CD14-positive monocyte (primary cell): ENCODE data around the gene USP48. TPM values are rescaled to one million over a fixed set of nuclear protein-coding genes. Genes with fewer than 3 reads are reported as not detected.

Experiments
- DNase-seq, 3 donors: peaks; one replicate each; pipeline ENCODE4 v3.0.0-alpha.2; 2011 to 2022
- H2AFZ ChIP-seq: 2 replicates; pipeline ENCODE4 v1.6.0; 2012; ENCODE audit warnings: mild to moderate bottlenecking, low read depth, low read length, inconsistent platforms; ENCODE audit not compliant: insufficient read depth, poor library complexity, severe bottlenecking
- H3K27ac ChIP-seq, 2 donors: 1 replicate in 1 of 2; 2 replicates in 1 of 2; pipeline ENCODE4 v1.5.1; 2012 to 2013; ENCODE audit warnings: low read length in 2 of 2, control low read depth in 1 of 2, inconsistent platforms in 1 of 2, low read depth in 1 of 2, mild to moderate bottlenecking in 1 of 2
- H3K27me3 ChIP-seq, 2 donors: one replicate each; pipeline versions ENCODE4 v1.6.0 to v1.6.1; 2011 to 2013; ENCODE audit warnings: low read length in 2 of 2; ENCODE audit not compliant: control insufficient read depth in 2 of 2, insufficient read depth in 2 of 2
- H3K36me3 ChIP-seq, 2 donors: replicated peaks in 1 of 2; 1 replicate in 1 of 2; 2 replicates in 1 of 2; pipeline versions ENCODE4 v1.5.1 to v1.6.1; 2012 to 2013; ENCODE audit warnings: low read length in 2 of 2, control low read depth in 1 of 2, inconsistent platforms in 1 of 2, mild to moderate bottlenecking in 1 of 2; ENCODE audit not compliant: insufficient read depth in 2 of 2, control insufficient read depth in 1 of 2
- H3K4me1 ChIP-seq, 2 donors: 1 replicate in 1 of 2; 2 replicates in 1 of 2; pipeline versions ENCODE4 v1.5.1 to v1.6.1; 2012 to 2013; ENCODE audit warnings: low read length in 2 of 2, control low read depth in 1 of 2, inconsistent platforms in 1 of 2, mild to moderate bottlenecking in 1 of 2, moderate library complexity in 1 of 2; ENCODE audit not compliant: insufficient read depth in 2 of 2, control insufficient read depth in 1 of 2
- H3K4me2 ChIP-seq: replicated peaks from 2 replicates; pipeline ENCODE3; 2012; ENCODE audit warnings: low read length, moderate library complexity, mild to moderate bottlenecking; ENCODE audit not compliant: poor library complexity, severe bottlenecking; ENCODE audit errors: extremely low read depth
- H3K4me3 ChIP-seq, 3 experiments: fragments of 200-600 bp in 1 of 3; sonication (generic) in 1 of 3; replicated peaks in 1 of 3; 1 replicate in 2 of 3; 2 replicates in 1 of 3; pipeline ENCODE4 v1.5.1; 2011 to 2013; ENCODE audit warnings: low read length in 3 of 3, mild to moderate bottlenecking in 3 of 3, control low read depth in 2 of 3, low read depth in 2 of 3, inconsistent platforms in 1 of 3, moderate library complexity in 1 of 3
- H3K79me2 ChIP-seq: 2 replicates; pipeline ENCODE4 v1.6.0; 2012; ENCODE audit warnings: mild to moderate bottlenecking, control low read depth, inconsistent platforms, low read length, moderate library complexity; ENCODE audit not compliant: insufficient read depth
- H3K9ac ChIP-seq: 2 replicates; pipeline ENCODE4 v1.6.0; 2017; ENCODE audit warnings: low read length, mild to moderate bottlenecking; ENCODE audit not compliant: insufficient read depth, poor library complexity, severe bottlenecking
- H3K9me3 ChIP-seq, 2 donors: replicated peaks in 1 of 2; 1 replicate in 1 of 2; 2 replicates in 1 of 2; pipeline versions ENCODE4 v1.5.1 to v1.6.1; 2012 to 2013; ENCODE audit warnings: low read length in 2 of 2, control low read depth in 1 of 2; ENCODE audit not compliant: control insufficient read depth in 1 of 2, insufficient read depth in 1 of 2
- H4K20me1 ChIP-seq: 2 replicates; pipeline ENCODE4 v1.6.0; 2012; ENCODE audit warnings: mild to moderate bottlenecking, low read length, control low read depth, moderate library complexity; ENCODE audit not compliant: insufficient read depth
- H3K27ac Mint-ChIP-seq, 7 donors: one replicate each; pipeline ENCODE4 v1.8.0; 2020; ENCODE audit warnings: mild to moderate bottlenecking in 7 of 7, mixed read lengths in 7 of 7, moderate library complexity in 6 of 7, inconsistent platforms in 2 of 7
- H3K27me3 Mint-ChIP-seq, 3 donors: one replicate each; pipeline ENCODE4 v1.8.0; 2021 to 2022; ENCODE audit warnings: low read depth in 3 of 3, mild to moderate bottlenecking in 3 of 3, mixed read lengths in 3 of 3, moderate library complexity in 3 of 3, inconsistent platforms in 1 of 3
- H3K36me3 Mint-ChIP-seq, 2 donors: one replicate each; pipeline ENCODE4 v1.8.0; 2020; ENCODE audit warnings: mixed read lengths in 2 of 2, inconsistent platforms in 1 of 2, mild to moderate bottlenecking in 1 of 2
- H3K4me1 Mint-ChIP-seq: one replicate; pipeline ENCODE4 v1.8.0; 2020; ENCODE audit warnings: mild to moderate bottlenecking, mixed read lengths
- H3K4me3 Mint-ChIP-seq, 2 donors: one replicate each; pipeline ENCODE4 v1.8.0; 2020; ENCODE audit warnings: mild to moderate bottlenecking in 2 of 2, mixed read lengths in 2 of 2, moderate library complexity in 1 of 2
- H3K9me3 Mint-ChIP-seq, 7 donors: one replicate each; pipeline ENCODE4 v1.8.0; 2020 to 2022; ENCODE audit warnings: mixed read lengths in 7 of 7, mild to moderate bottlenecking in 6 of 7, moderate library complexity in 6 of 7, inconsistent platforms in 2 of 7
- WGBS: methylation state at CpG from one replicate; pipeline ENCODE4 v1.1.5; 2013; ENCODE audit warnings: missing lambda C conversion rate; ENCODE audit not compliant: insufficient coverage; 5-methylcytosine and 5-hydroxymethylcytosine counted together
- intact Hi-C, 2 donors: fragments of 100-400 bp; cut with micrococcal nuclease; formaldehyde crosslinking; loops; one replicate each; pipeline versions ENCODE4 v1.15.0 to v1.15.1; 2023
- polyA plus RNA-seq, 3 donors: library from polyadenylated mRNA; depleted of rRNA in 1 of 3; unstranded in 2 of 3; stranded (reverse) in 1 of 3; fragments of 300-500 nt in 2 of 3; fragments of >200 nt in 1 of 3; fragmentation: Illumina TruSeq in 2 of 3; gene quantifications; 1 replicate in 2 of 3; 2 replicates in 1 of 3; pipeline ENCODE4 v1.2.3, GENCODE V29; 2012 to 2021
- TF ChIP-seq, protein P1 (sequence below): fragments of 200-600 bp; IDR thresholded peaks from one replicate; pipeline ENCODE4 v1.8.0; 2022; ENCODE audit warnings: antibody characterized with exemption, mild to moderate bottlenecking

USP48 gene
- polyA plus RNA-seq, 3 donors: 26.5 to 40.2 (median 34.3) TPM

DNA sequence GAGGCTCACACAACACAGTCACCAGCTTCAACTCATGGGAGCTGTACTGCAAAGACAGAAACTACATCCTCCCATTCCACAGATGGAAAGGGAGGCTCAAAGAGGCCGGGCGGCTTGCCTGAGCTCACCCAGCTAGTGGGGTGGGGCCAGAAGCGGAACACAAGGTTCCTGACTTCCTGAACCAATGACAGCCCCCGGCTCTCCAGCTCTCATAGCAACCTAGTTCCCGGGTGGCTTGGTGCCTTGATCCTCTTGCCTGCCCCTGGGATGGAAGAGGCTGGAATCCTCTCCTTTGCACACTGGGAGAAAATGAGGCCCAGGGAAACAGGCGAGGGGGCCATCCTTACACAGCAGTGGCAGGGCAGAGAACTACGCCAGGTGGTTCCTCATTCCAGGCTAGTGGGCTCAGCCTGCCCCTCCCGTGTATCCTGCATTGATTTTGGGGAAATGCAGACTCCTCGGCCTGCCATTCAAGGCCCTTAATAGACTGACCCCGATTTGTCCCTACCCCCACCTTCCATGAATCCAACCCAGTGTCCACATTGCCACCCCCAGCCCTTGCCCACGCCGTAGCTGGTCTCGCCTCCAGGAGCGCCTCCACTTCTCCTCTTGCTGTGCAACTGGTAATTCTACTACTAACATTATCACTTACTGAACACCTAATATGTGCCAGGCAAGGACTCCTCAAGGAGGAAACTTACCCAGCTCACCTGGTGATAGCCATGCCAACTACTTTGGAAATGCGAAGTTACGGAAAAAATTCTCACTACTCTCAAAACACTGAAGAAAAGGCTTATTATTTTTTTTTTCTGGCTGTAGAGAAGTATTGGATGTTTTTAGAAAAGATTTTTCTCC lies 118.8 kb downstream of the USP48 start:
- Histone ChIP-seq H3K36me3 (no peaks in the 10 kb centered on the region), H2AFZ (peak overlapping the region; percentile 73), H3K79me2 (no peaks in the 10 kb centered on the region), H3K9ac (no peak overlapping the region), H3K27ac (no peak overlapping the region), H3K4me1 (peaks cover 5 to 19% of the 10 kb centered on the region in 2 donors), H3K4me3 (peak overlapping the region in 1 of 3 experiments; percentile 63), H3K9me3 (peaks cover 0 to 6% of the 10 kb centered on the region in 2 donors), H4K20me1 (no peaks in the 10 kb centered on the region), H3K4me2 (peak overlapping the region; percentile 70), H3K27me3 (peaks cover 11 to 34% of the 10 kb centered on the region in 2 donors)
- Mint-ChIP-seq H3K4me1 (peaks cover 22% of the 10 kb centered on the region), H3K27me3 (peaks cover 34 to 49% (median 38%) of the 10 kb centered on the region in 3 donors), H3K4me3 (peak overlapping the region; percentile 72 to 88), H3K27ac (peak overlapping the region in 1 of 7 donors; percentile 31), H3K9me3 (peaks cover 0 to 2% (median 0%) of the 10 kb centered on the region in 7 donors), H3K36me3 (no peaks in the 10 kb centered on the region)
- intact Hi-C loops: no loop called here
- WGBS: 56% methylated on average over 7 of the region's 16 CpGs
- DNase-seq: peak; percentile 6 to 17 (median 16)
- TF ChIP-seq, protein P1, sequence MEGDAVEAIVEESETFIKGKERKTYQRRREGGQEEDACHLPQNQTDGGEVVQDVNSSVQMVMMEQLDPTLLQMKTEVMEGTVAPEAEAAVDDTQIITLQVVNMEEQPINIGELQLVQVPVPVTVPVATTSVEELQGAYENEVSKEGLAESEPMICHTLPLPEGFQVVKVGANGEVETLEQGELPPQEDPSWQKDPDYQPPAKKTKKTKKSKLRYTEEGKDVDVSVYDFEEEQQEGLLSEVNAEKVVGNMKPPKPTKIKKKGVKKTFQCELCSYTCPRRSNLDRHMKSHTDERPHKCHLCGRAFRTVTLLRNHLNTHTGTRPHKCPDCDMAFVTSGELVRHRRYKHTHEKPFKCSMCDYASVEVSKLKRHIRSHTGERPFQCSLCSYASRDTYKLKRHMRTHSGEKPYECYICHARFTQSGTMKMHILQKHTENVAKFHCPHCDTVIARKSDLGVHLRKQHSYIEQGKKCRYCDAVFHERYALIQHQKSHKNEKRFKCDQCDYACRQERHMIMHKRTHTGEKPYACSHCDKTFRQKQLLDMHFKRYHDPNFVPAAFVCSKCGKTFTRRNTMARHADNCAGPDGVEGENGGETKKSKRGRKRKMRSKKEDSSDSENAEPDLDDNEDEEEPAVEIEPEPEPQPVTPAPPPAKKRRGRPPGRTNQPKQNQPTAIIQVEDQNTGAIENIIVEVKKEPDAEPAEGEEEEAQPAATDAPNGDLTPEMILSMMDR: no peak

DNA sequence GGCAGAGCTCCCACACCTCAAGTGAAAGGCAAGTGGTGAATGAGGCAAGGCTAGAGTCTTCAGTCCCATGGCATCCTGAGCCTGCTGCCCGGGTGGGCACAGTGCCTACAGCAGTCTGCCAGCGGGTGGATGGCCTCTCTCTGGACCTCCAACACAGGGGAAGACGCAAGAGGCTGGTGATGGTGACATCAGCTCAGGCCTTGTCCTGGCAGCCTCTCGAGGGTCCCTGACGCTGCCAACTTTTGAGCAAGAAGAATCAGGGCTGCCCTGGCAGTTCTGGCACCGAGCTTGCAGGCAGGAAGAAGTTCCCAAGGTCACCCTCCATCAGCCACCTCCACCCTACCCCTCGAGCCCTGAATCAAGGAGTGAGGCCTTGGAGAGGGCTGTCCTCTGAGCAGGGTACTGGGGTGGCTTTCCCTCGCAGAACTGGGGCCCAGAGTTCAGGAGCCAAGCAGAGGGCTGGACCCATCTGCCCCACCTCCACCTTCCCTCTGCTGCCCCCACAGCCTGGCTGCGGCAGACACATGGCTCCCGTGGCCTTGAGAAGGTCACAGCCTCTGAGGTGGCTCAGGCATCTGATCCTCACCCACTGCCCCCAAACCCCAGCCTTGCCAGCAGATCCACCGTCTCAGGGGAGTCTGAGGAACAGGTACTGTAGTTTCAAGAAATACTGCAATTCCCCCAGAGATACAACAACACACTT lies 119.5 kb downstream of the USP48 start:
- 71% methylated on average over 9 of the region's 11 CpGs for WGBS
- H3K27me3 ChIP-seq: peaks cover 10 to 29% of the 10 kb centered on the region in 2 donors
- H3K4me1 Mint-ChIP-seq: peaks cover 18% of the 10 kb centered on the region
- H3K4me3 Mint-ChIP-seq: peak overlapping the region in 1 of 2 donors; percentile 88
- no peak overlapping the region for H3K9ac ChIP-seq
- H3K4me1 ChIP-seq: peaks cover 0 to 13% of the 10 kb centered on the region in 2 donors
- H3K36me3 ChIP-seq: no peaks in the 10 kb centered on the region
- intact Hi-C loops: no loop called here
- peaks cover 0 to 3% of the 10 kb centered on the region in 2 donors for H3K9me3 ChIP-seq
- peak overlapping the region in 1 of 3 experiments; percentile 63 for H3K4me3 ChIP-seq
- peaks cover 0 to under 1% (median 0%) of the 10 kb centered on the region in 7 donors for H3K9me3 Mint-ChIP-seq
- no peak for DNase-seq
- H3K27ac Mint-ChIP-seq: no peak overlapping the region
- no peaks in the 10 kb centered on the region for H3K79me2 ChIP-seq
- no peaks in the 10 kb centered on the region for H4K20me1 ChIP-seq
- no peak overlapping the region for H3K27ac ChIP-seq
- H3K4me2 ChIP-seq: peak overlapping the region; percentile 70
- TF ChIP-seq, protein P1: no peak
- peak overlapping the region; percentile 73 for H2AFZ ChIP-seq
- H3K36me3 Mint-ChIP-seq: no peaks in the 10 kb centered on the region
- H3K27me3 Mint-ChIP-seq: peaks cover 29 to 46% (median 32%) of the 10 kb centered on the region in 3 donors
